SK-N-SH treated with all-trans-retinoic acid at 6 μM for 48 hours (cell line): Measurements from ENCODE around the gene NME4.

ENCODE experiments used
- ATAC-seq: fragments of 200-7000 bp; cut with Tn5 transposase; 3 replicates; pipeline ENCODE4 v1.9.1; 2020; ENCODE audit warnings: mild to moderate bottlenecking, moderate library complexity
- ARNTL ChIP-seq: fragments of 450-650 bp; formaldehyde crosslinking; IDR thresholded peaks from 2 replicates; pipeline ENCODE4 v1.5.0; 2020; ENCODE audit warnings: low read depth, mild to moderate bottlenecking, moderate library complexity, borderline replicate concordance
- BACH2 ChIP-seq: fragments of 250-450 bp; sonication (Bioruptor Pico); IDR thresholded peaks from 2 replicates; pipeline ENCODE4 v1.9.0; 2021; ENCODE audit warnings: mild to moderate bottlenecking, borderline replicate concordance
- CSDC2 ChIP-seq: fragments of 250-450 bp; sonication (Bioruptor Pico); IDR thresholded peaks from 2 replicates; pipeline ENCODE4 v1.5.0; 2020; ENCODE audit warnings: mild to moderate bottlenecking, moderate library complexity
- ESRRG ChIP-seq: fragments of 250-450 bp; sonication (Bioruptor Pico); IDR thresholded peaks from 2 replicates; pipeline ENCODE4 v1.6.1; 2021; ENCODE audit warnings: mild to moderate bottlenecking
- GLIS3 ChIP-seq: fragments of 250-450 bp; sonication (Bioruptor Pico); IDR thresholded peaks from 2 replicates; pipeline ENCODE4 v1.5.0; 2020; ENCODE audit warnings: mild to moderate bottlenecking, moderate library complexity
- ISL1 ChIP-seq: fragments of 250-450 bp; sonication (Bioruptor Pico); IDR thresholded peaks from 2 replicates; pipeline ENCODE4 v2.1.2; 2022; ENCODE audit warnings: mild to moderate bottlenecking, moderate library complexity
- PPARA ChIP-seq: fragments of 250-450 bp; sonication (Bioruptor Pico); IDR thresholded peaks from 2 replicates; pipeline ENCODE4 v1.5.0; 2020; ENCODE audit warnings: mild to moderate bottlenecking, borderline replicate concordance
- RARB ChIP-seq: fragments of 250-450 bp; sonication (Bioruptor Pico); IDR thresholded peaks from 2 replicates; pipeline ENCODE4 v1.8.0; 2021; ENCODE audit warnings: mild to moderate bottlenecking, moderate library complexity
- SNAI2 ChIP-seq: fragments of 250-450 bp; sonication (Bioruptor Pico); IDR thresholded peaks from 2 replicates; pipeline ENCODE4 v1.5.0; 2020; ENCODE audit warnings: mild to moderate bottlenecking, moderate library complexity
- TCF4 ChIP-seq: fragments of 250-450 bp; sonication (Bioruptor Pico); IDR thresholded peaks from 2 replicates; pipeline ENCODE4 v1.8.0; 2021; ENCODE audit warnings: mild to moderate bottlenecking, moderate library complexity, borderline replicate concordance
- TOX ChIP-seq: fragments of 250-450 bp; sonication (Bioruptor Pico); IDR thresholded peaks from 2 replicates; pipeline ENCODE4 v1.8.0; 2021; ENCODE audit warnings: mild to moderate bottlenecking, moderate library complexity, borderline replicate concordance
- ZC3H10 ChIP-seq: fragments of 250-450 bp; sonication (Bioruptor Pico); IDR thresholded peaks from 2 replicates; pipeline ENCODE4 v1.5.1; 2021; ENCODE audit warnings: mild to moderate bottlenecking, moderate library complexity
- ZFP3 ChIP-seq: fragments of 250-450 bp; sonication (Bioruptor Pico); IDR thresholded peaks from 2 replicates; pipeline ENCODE4 v1.5.0; 2020; ENCODE audit warnings: mild to moderate bottlenecking, moderate library complexity
- ZFP30 ChIP-seq: fragments of 450-650 bp; formaldehyde crosslinking; IDR thresholded peaks from 2 replicates; pipeline ENCODE4 v1.5.0; 2022; ENCODE audit warnings: mild to moderate bottlenecking, moderate library complexity
- ZNF565 ChIP-seq: fragments of 450-650 bp; formaldehyde crosslinking; conservative IDR thresholded peaks from 2 replicates; pipeline ENCODE4 v1.5.0; 2020; ENCODE audit warnings: low read depth, mild to moderate bottlenecking, moderate library complexity
- ZNF70 ChIP-seq: fragments of 450-650 bp; formaldehyde crosslinking; IDR thresholded peaks from 2 replicates; pipeline ENCODE4 v1.5.0; 2020; ENCODE audit warnings: mild to moderate bottlenecking, moderate library complexity
- ZNF8 ChIP-seq: fragments of 450-650 bp; formaldehyde crosslinking; IDR thresholded peaks from 2 replicates; pipeline ENCODE4 v1.5.0; 2020; ENCODE audit warnings: mild to moderate bottlenecking, moderate library complexity
- TF ChIP-seq, protein P1 (sequence below): fragments of 250-450 bp; sonication (Bioruptor Pico); IDR thresholded peaks from 2 replicates; pipeline ENCODE4 v1.5.1; 2021; ENCODE audit warnings: mild to moderate bottlenecking, moderate library complexity
- TF ChIP-seq, protein P2 (sequence below): fragments of 250-450 bp; sonication (Bioruptor Pico); IDR thresholded peaks from 2 replicates; pipeline ENCODE4 v1.5.0; 2020; ENCODE audit warnings: mild to moderate bottlenecking, moderate library complexity
- TF ChIP-seq, protein P3 (sequence below): fragments of 250-450 bp; sonication (Bioruptor Pico); IDR thresholded peaks from 2 replicates; pipeline ENCODE4 v1.5.1; 2020; ENCODE audit warnings: low read depth, mild to moderate bottlenecking, moderate library complexity
- TF ChIP-seq, protein P4 (sequence below): fragments of 250-450 bp; sonication (Bioruptor Pico); IDR thresholded peaks from 2 replicates; pipeline ENCODE4 v1.8.0; 2021; ENCODE audit warnings: low read depth, mild to moderate bottlenecking, moderate library complexity, borderline replicate concordance
- TF ChIP-seq, protein P5 (sequence below): fragments of 250-450 bp; sonication (Bioruptor Pico); IDR thresholded peaks from 2 replicates; pipeline ENCODE4 v1.8.0; 2020; ENCODE audit warnings: mild to moderate bottlenecking, moderate library complexity, borderline replicate concordance

NME4 gene

DNA sequence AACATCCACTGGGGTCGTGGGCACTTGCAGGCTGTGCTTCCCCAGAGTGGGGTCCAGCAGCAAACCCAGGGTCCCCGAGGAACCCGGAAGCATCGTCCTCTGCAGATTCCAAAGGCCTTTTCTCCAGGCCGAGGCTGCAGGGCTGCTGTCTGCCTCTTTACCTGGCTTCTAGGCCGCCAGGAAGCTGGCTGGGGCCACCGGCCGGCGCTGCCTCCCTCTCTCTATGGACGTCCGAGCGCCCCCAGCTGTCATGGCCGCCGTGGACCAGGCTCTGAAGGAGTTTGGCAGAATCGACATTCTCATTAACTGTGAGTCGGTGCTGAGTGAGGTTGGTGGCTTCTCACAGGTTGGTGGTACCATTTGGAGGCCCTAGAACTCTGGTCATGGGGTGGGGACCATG, 10.3 kb downstream of the NME4 start:
- no peak for TF ChIP-seq SNAI2 (CRISPR knock-in tag)
- TF ChIP-seq, protein P1, sequence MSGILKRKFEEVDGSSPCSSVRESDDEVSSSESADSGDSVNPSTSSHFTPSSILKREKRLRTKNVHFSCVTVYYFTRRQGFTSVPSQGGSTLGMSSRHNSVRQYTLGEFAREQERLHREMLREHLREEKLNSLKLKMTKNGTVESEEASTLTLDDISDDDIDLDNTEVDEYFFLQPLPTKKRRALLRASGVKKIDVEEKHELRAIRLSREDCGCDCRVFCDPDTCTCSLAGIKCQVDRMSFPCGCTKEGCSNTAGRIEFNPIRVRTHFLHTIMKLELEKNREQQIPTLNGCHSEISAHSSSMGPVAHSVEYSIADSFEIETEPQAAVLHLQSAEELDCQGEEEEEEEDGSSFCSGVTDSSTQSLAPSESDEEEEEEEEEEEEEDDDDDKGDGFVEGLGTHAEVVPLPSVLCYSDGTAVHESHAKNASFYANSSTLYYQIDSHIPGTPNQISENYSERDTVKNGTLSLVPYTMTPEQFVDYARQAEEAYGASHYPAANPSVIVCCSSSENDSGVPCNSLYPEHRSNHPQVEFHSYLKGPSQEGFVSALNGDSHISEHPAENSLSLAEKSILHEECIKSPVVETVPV (CRISPR knock-in tag): no peak
- TF ChIP-seq ZNF565 (CRISPR knock-in tag): no peak
- no peak for TF ChIP-seq GLIS3 (CRISPR knock-in tag)
- no peak for ATAC-seq

DNA sequence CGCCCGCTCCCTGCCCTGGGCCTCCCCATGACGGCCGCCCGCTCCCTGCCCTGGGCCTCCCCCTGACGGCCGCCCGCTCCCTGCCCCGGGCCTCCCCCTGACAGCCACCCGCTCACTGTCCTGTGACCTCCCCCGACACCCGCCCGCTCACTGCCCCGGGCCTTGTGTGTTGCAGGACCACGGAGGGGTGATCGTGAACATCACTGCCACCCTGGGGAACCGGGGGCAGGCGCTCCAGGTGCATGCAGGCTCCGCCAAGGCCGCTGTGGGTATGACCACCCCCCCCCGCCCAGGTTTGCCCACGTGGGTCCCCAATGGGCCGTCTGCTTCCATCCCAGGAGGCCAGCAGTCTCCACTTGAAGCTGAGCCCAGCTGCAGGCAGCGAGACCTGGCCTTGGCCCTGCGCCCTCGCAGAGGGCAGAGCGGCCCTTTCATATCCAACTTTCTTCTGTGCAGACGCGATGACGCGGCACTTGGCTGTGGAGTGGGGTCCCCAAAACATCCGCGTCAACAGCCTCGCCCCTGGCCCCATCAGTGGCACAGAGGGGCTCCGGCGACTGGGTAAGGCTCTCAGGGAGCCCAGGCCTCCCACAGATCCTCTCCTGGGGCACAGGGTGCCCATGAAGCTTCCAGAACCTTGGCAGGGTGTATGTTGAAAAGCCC, 13.6 kb downstream of the NME4 start:
- TF ChIP-seq PPARA (CRISPR knock-in tag): no peak
- TF ChIP-seq ZFP30 (CRISPR knock-in tag): no peak
- no peak for TF ChIP-seq GLIS3 (CRISPR knock-in tag)
- TF ChIP-seq, protein P2, sequence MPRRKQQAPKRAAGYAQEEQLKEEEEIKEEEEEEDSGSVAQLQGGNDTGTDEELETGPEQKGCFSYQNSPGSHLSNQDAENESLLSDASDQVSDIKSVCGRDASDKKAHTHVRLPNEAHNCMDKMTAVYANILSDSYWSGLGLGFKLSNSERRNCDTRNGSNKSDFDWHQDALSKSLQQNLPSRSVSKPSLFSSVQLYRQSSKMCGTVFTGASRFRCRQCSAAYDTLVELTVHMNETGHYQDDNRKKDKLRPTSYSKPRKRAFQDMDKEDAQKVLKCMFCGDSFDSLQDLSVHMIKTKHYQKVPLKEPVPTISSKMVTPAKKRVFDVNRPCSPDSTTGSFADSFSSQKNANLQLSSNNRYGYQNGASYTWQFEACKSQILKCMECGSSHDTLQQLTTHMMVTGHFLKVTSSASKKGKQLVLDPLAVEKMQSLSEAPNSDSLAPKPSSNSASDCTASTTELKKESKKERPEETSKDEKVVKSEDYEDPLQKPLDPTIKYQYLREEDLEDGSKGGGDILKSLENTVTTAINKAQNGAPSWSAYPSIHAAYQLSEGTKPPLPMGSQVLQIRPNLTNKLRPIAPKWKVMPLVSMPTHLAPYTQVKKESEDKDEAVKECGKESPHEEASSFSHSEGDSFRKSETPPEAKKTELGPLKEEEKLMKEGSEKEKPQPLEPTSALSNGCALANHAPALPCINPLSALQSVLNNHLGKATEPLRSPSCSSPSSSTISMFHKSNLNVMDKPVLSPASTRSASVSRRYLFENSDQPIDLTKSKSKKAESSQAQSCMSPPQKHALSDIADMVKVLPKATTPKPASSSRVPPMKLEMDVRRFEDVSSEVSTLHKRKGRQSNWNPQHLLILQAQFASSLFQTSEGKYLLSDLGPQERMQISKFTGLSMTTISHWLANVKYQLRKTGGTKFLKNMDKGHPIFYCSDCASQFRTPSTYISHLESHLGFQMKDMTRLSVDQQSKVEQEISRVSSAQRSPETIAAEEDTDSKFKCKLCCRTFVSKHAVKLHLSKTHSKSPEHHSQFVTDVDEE (CRISPR knock-in tag): no peak
- TF ChIP-seq CSDC2: no peak
- no peak for TF ChIP-seq ZNF70 (CRISPR knock-in tag)
- TF ChIP-seq, protein P3, sequence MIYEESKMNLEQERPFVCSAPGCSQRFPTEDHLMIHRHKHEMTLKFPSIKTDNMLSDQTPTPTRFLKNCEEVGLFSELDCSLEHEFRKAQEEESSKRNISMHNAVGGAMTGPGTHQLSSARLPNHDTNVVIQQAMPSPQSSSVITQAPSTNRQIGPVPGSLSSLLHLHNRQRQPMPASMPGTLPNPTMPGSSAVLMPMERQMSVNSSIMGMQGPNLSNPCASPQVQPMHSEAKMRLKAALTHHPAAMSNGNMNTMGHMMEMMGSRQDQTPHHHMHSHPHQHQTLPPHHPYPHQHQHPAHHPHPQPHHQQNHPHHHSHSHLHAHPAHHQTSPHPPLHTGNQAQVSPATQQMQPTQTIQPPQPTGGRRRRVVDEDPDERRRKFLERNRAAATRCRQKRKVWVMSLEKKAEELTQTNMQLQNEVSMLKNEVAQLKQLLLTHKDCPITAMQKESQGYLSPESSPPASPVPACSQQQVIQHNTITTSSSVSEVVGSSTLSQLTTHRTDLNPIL: no peak
- TF ChIP-seq ZNF565 (CRISPR knock-in tag): no peak
- TF ChIP-seq TOX (CRISPR knock-in tag): no peak
- no peak for TF ChIP-seq ZFP3 (CRISPR knock-in tag)
- no peak for TF ChIP-seq TCF4 (CRISPR knock-in tag)
- no peak for TF ChIP-seq BACH2 (CRISPR knock-in tag)
- no peak for TF ChIP-seq ZNF8 (CRISPR knock-in tag)
- no peak for TF ChIP-seq ISL1 (CRISPR knock-in tag)
- TF ChIP-seq RARB: no peak
- TF ChIP-seq ARNTL: no peak
- TF ChIP-seq, protein P4, sequence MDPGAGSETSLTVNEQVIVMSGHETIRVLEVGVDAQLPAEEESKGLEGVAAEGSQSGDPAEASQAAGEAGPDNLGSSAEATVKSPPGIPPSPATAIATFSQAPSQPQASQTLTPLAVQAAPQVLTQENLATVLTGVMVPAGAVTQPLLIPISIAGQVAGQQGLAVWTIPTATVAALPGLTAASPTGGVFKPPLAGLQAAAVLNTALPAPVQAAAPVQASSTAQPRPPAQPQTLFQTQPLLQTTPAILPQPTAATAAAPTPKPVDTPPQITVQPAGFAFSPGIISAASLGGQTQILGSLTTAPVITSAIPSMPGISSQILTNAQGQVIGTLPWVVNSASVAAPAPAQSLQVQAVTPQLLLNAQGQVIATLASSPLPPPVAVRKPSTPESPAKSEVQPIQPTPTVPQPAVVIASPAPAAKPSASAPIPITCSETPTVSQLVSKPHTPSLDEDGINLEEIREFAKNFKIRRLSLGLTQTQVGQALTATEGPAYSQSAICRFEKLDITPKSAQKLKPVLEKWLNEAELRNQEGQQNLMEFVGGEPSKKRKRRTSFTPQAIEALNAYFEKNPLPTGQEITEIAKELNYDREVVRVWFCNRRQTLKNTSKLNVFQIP: no peak
- no peak for TF ChIP-seq SNAI2 (CRISPR knock-in tag)
- no peak for ATAC-seq

DNA sequence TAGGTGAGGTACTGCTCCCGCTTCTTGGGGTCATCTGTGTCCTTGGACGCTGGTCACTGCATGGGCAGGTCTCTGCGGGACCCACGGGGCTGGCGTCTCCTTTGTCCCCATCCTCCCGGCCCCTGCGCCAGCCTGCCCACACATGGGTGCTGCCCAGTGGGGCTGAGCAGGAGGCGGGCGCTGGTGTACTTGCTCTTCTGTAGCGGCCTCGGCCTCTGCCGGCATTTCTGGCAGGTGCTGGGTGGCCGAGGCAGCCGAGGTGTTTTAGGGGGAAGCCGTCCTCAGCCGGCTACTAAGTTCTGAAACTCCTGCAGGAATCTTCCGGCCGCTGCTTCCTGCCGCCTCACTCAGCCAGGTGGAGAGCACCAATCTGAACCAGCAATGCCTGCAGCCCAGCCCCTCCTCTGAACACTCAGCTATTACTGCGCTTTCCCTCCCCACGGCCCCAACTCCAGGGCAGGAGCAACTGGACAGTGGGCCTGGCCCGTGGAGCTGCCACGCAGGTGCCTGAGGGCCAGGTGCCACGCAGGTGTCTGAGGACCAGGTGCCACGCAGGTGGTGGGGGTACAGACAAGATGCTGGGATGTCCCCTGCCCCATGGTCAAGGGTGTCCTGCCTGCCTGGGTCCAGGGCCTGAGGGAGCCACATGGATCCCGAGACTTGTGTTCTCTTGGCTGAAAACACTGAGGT, 14.7 kb downstream of the NME4 start:
- ATAC-seq: no peak
- no peak for TF ChIP-seq ZNF70 (CRISPR knock-in tag)
- TF ChIP-seq, protein P3: no peak
- TF ChIP-seq ZFP3 (CRISPR knock-in tag): no peak
- TF ChIP-seq GLIS3 (CRISPR knock-in tag): no peak
- no peak for TF ChIP-seq TOX (CRISPR knock-in tag)
- TF ChIP-seq ZNF565 (CRISPR knock-in tag): no peak
- TF ChIP-seq TCF4 (CRISPR knock-in tag): no peak
- no peak for TF ChIP-seq ZC3H10 (CRISPR knock-in tag)
- no peak for TF ChIP-seq ZFP30 (CRISPR knock-in tag)
- TF ChIP-seq ARNTL: no peak
- no peak for TF ChIP-seq BACH2 (CRISPR knock-in tag)
- TF ChIP-seq ISL1 (CRISPR knock-in tag): no peak
- no peak for TF ChIP-seq ESRRG
- TF ChIP-seq CSDC2: no peak
- TF ChIP-seq, protein P5, sequence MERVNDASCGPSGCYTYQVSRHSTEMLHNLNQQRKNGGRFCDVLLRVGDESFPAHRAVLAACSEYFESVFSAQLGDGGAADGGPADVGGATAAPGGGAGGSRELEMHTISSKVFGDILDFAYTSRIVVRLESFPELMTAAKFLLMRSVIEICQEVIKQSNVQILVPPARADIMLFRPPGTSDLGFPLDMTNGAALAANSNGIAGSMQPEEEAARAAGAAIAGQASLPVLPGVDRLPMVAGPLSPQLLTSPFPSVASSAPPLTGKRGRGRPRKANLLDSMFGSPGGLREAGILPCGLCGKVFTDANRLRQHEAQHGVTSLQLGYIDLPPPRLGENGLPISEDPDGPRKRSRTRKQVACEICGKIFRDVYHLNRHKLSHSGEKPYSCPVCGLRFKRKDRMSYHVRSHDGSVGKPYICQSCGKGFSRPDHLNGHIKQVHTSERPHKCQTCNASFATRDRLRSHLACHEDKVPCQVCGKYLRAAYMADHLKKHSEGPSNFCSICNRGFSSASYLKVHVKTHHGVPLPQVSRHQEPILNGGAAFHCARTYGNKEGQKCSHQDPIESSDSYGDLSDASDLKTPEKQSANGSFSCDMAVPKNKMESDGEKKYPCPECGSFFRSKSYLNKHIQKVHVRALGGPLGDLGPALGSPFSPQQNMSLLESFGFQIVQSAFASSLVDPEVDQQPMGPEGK: no peak
- TF ChIP-seq ZNF8 (CRISPR knock-in tag): no peak
- no peak for TF ChIP-seq RARB
- TF ChIP-seq, protein P2 (CRISPR knock-in tag): no peak
